ENCODE results near the gene TP53INP2.

- TF ChIP-seq, protein P1, sequence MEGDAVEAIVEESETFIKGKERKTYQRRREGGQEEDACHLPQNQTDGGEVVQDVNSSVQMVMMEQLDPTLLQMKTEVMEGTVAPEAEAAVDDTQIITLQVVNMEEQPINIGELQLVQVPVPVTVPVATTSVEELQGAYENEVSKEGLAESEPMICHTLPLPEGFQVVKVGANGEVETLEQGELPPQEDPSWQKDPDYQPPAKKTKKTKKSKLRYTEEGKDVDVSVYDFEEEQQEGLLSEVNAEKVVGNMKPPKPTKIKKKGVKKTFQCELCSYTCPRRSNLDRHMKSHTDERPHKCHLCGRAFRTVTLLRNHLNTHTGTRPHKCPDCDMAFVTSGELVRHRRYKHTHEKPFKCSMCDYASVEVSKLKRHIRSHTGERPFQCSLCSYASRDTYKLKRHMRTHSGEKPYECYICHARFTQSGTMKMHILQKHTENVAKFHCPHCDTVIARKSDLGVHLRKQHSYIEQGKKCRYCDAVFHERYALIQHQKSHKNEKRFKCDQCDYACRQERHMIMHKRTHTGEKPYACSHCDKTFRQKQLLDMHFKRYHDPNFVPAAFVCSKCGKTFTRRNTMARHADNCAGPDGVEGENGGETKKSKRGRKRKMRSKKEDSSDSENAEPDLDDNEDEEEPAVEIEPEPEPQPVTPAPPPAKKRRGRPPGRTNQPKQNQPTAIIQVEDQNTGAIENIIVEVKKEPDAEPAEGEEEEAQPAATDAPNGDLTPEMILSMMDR (conservative IDR thresholded peaks at IDR 0.05) = no peak
- TF ChIP-seq EZH2 (IDR thresholded peaks at IDR 0.05; ENCODE audit: low read depth) = no peak
Observed at GRCh38 chr20:34676642-34677373, 27.3 kb upstream of the TP53INP2 start, which contains the start of gene PIGU.

Data from PC-9 (cell line).